GM12878 (cell line): ENCODE measurements around the gene KPNA4. TPM values are rescaled to one million over a fixed set of nuclear protein-coding genes. Genes with fewer than 3 reads are reported as not detected.

Experiments
- CHD1 ChIP-seq: IDR thresholded peaks from 2 replicates; pipeline ENCODE4 v1.6.1; 2012; ENCODE audit warnings: low read depth, low read length, improper control_type of control experiment
- MXI1 ChIP-seq: fragments of 150-350 bp; IDR thresholded peaks from 2 replicates; pipeline ENCODE4 v1.6.1; 2011; ENCODE audit warnings: low read depth, mild to moderate bottlenecking, inconsistent platforms, low read length, improper control_type of control experiment
- SMC3 ChIP-seq: IDR thresholded peaks from 2 replicates; pipeline ENCODE4 v1.6.1; 2011; ENCODE audit warnings: low read length, improper control_type of control experiment, borderline replicate concordance
- polyA plus RNA-seq, 11 experiments: library from polyadenylated mRNA; depleted of rRNA in 4 of 11; unstranded in 6 of 11; stranded (reverse) in 5 of 11; fragments of >200 nt; fragmentation: Nextera tagmentation in 4 of 11; fragmentation: Illumina TruSeq in 1 of 11; extraction: Ambion mirVana in 4 of 11; extraction: Trizol in 1 of 11; gene quantifications; 1 replicate in 1 of 11; 2 replicates in 10 of 11; pipeline versions ENCODE4 v1.2.1 to v1.2.3, GENCODE V29; 2011 to 2016; ENCODE audit warnings: inconsistent platforms in 2 of 11, missing spikeins in 2 of 11, low read depth in 1 of 11
- total RNA-seq, 4 experiments: library from RNA; depleted of rRNA in 3 of 4; stranded (reverse); fragments of >200 nt in 3 of 4; fragmentation: Illumina TruSeq in 1 of 4; extraction: Trizol in 1 of 4; gene quantifications; 2 replicates each; pipeline versions ENCODE4 v1.2.1 to v1.2.3, GENCODE V29; 2013 to 2021
- TF ChIP-seq, protein P1 (sequence below): fragments of 450-650 bp; IDR thresholded peaks from 2 replicates; pipeline ENCODE4 v1.6.1; 2018; ENCODE audit warnings: mild to moderate bottlenecking, low read depth, moderate library complexity; ENCODE audit not compliant: partially characterized antibody
- TF ChIP-seq, protein P2 (sequence below): IDR thresholded peaks from 2 replicates; pipeline ENCODE4 v1.6.1; 2011; ENCODE audit warnings: low read depth, mild to moderate bottlenecking, low read length, moderate library complexity, borderline replicate concordance; ENCODE audit errors: extremely low read depth
- TF ChIP-seq, protein P3 (sequence below): fragments of 450-650 bp; IDR thresholded peaks from 2 replicates; pipeline ENCODE4 v1.6.1; 2016; ENCODE audit warnings: mild to moderate bottlenecking, moderate library complexity, borderline replicate concordance

The KPNA4 gene
- total and polyA plus RNA-seq, 10 of the 15 experiments (the other 5 are each of a cell fraction or from before 2014, with no cell fraction given) = 9.9 to 40.6 (median 18.1) TPM

DNA sequence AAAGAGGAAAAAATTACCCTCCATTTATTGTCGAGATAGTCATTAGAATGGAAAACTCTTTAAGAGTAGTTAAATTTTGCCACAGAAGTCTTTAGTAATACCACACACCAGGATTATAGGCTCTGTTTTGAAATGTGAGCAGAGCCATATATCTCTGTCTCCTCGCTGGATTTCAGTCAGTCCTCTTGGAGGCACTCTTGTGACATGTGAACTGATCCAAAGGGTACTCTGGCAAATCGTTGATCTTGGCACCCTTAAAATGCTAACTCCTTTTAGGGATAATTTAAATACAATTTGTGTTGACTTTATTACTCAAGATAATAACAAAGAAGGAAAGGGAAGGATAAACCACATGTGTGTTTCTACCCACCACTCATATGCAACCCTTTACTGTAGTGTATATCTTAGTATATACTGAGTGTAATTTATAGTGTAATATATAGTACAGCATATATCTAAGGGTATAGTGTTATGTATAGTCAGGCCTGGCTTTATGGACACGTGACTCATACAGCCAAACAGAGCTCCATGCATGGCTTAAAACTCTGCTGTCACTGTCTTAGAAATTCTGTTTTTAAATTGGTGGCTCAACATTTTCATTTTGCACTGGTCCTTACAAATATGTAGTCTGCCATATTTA, 12.3 kb upstream of the KPNA4 start (continued):
- TF ChIP-seq, protein P1, sequence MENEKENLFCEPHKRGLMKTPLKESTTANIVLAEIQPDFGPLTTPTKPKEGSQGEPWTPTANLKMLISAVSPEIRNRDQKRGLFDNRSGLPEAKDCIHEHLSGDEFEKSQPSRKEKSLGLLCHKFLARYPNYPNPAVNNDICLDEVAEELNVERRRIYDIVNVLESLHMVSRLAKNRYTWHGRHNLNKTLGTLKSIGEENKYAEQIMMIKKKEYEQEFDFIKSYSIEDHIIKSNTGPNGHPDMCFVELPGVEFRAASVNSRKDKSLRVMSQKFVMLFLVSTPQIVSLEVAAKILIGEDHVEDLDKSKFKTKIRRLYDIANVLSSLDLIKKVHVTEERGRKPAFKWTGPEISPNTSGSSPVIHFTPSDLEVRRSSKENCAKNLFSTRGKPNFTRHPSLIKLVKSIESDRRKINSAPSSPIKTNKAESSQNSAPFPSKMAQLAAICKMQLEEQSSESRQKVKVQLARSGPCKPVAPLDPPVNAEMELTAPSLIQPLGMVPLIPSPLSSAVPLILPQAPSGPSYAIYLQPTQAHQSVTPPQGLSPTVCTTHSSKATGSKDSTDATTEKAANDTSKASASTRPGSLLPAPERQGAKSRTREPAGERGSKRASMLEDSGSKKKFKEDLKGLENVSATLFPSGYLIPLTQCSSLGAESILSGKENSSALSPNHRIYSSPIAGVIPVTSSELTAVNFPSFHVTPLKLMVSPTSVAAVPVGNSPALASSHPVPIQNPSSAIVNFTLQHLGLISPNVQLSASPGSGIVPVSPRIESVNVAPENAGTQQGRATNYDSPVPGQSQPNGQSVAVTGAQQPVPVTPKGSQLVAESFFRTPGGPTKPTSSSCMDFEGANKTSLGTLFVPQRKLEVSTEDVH = no peak
- TF ChIP-seq, protein P2, sequence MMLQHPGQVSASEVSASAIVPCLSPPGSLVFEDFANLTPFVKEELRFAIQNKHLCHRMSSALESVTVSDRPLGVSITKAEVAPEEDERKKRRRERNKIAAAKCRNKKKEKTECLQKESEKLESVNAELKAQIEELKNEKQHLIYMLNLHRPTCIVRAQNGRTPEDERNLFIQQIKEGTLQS = no peak
- TF ChIP-seq SMC3 (peak; percentile 5; the same call in 1 of the 2 replicates), MXI1 (no peak), CHD1 (no peak)
- TF ChIP-seq, protein P3, sequence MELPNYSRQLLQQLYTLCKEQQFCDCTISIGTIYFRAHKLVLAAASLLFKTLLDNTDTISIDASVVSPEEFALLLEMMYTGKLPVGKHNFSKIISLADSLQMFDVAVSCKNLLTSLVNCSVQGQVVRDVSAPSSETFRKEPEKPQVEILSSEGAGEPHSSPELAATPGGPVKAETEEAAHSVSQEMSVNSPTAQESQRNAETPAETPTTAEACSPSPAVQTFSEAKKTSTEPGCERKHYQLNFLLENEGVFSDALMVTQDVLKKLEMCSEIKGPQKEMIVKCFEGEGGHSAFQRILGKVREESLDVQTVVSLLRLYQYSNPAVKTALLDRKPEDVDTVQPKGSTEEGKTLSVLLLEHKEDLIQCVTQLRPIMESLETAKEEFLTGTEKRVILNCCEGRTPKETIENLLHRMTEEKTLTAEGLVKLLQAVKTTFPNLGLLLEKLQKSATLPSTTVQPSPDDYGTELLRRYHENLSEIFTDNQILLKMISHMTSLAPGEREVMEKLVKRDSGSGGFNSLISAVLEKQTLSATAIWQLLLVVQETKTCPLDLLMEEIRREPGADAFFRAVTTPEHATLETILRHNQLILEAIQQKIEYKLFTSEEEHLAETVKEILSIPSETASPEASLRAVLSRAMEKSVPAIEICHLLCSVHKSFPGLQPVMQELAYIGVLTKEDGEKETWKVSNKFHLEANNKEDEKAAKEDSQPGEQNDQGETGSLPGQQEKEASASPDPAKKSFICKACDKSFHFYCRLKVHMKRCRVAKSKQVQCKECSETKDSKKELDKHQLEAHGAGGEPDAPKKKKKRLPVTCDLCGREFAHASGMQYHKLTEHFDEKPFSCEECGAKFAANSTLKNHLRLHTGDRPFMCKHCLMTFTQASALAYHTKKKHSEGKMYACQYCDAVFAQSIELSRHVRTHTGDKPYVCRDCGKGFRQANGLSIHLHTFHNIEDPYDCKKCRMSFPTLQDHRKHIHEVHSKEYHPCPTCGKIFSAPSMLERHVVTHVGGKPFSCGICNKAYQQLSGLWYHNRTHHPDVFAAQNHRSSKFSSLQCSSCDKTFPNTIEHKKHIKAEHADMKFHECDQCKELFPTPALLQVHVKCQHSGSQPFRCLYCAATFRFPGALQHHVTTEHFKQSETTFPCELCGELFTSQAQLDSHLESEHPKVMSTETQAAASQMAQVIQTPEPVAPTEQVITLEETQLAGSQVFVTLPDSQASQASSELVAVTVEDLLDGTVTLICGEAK = no peak
